OCI-LY3 (cell line): ENCODE data around the gene TMEM167B.

Experiments used
- EZH2phosphoT487 ChIP-seq: fragments of 200-600 bp; shearing (Covaris generic); IDR thresholded peaks from 2 replicates; pipeline ENCODE4 v1.6.1; 2018; ENCODE audit warnings: antibody characterized with exemption, mixed run types, low read depth
- TF ChIP-seq, protein P1 (sequence below): fragments of 200-600, 300-600 bp; sonication (generic); IDR thresholded peaks from 2 replicates; pipeline ENCODE4 v1.5.1; 2014; ENCODE audit warnings: antibody characterized with exemption, low read length, low read depth

DNA sequence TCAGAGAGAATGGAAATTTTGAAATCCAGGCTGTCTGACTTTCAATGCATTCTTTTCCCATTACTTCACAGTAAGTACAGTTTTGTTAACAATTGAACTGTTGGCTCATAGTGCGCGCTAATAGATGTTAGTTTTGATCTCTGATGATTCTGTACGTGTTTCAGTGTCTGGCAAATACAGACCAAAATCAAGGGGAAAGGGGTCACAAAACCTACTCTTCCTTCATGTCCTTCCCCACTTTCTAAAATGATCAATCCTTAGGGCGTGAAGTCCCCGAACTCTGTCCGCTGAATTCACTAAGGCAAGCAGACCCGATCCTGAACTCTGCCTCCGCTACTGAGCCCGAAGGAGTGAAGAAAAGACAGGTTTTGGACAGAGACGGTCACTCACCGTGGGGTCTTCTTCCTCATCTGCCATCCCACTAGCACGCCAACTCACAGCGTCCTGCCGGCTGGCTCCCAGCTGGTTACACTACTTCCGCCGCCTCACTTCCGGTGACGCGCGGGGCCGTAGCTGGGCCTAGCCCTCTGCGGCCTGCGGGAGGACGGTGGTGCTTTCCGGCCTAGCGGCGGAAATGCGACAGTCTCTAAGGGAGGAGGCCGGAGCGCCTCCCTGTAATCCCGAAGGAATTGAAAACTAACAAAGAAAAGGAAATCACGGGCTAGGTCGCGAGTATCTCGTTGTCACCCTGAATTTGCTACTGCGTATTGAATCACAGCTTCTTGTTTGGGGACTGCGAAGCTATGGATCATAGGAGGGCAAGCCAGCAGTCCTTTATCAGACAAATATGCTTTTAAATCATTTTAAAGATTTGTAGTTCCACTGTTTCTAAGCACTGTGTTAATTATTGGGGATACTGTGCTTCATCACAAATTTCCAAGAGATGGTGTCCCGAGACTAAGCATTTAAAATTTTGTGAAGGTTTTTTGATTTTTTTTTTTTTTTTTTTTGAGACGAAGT lies 14.8 kb upstream of the TMEM167B start, which contains the start of gene TAF13:
- TF ChIP-seq, protein P1, sequence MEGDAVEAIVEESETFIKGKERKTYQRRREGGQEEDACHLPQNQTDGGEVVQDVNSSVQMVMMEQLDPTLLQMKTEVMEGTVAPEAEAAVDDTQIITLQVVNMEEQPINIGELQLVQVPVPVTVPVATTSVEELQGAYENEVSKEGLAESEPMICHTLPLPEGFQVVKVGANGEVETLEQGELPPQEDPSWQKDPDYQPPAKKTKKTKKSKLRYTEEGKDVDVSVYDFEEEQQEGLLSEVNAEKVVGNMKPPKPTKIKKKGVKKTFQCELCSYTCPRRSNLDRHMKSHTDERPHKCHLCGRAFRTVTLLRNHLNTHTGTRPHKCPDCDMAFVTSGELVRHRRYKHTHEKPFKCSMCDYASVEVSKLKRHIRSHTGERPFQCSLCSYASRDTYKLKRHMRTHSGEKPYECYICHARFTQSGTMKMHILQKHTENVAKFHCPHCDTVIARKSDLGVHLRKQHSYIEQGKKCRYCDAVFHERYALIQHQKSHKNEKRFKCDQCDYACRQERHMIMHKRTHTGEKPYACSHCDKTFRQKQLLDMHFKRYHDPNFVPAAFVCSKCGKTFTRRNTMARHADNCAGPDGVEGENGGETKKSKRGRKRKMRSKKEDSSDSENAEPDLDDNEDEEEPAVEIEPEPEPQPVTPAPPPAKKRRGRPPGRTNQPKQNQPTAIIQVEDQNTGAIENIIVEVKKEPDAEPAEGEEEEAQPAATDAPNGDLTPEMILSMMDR, result no peak
- no peak for TF ChIP-seq EZH2phosphoT487
